Kidney epithelial cell (primary cell): Measurements from ENCODE around the gene RPAIN. TPM values are rescaled to one million over a fixed set of nuclear protein-coding genes. Genes with fewer than 3 reads are reported as not detected.
"Not testable (repeated sequence)": the region's sequence is repeated elsewhere in the genome, so short reads cannot be mapped to it uniquely, and the experiment has no call there.

ENCODE experiments used
- DNase-seq: peaks from one replicate; pipeline ENCODE4 v3.0.0-alpha.2; 2010; ENCODE audit warnings: low read depth
- H3K27me3 ChIP-seq: 2 replicates; pipeline ENCODE4 v1.6.0; 2011; ENCODE audit warnings: low read length; ENCODE audit not compliant: control insufficient read depth, insufficient read depth
- H3K36me3 ChIP-seq: 2 replicates; pipeline ENCODE4 v1.5.1; 2011; ENCODE audit warnings: low read length; ENCODE audit not compliant: control insufficient read depth, insufficient read depth
- H3K4me3 ChIP-seq: 2 replicates; pipeline ENCODE4 v1.5.1; 2011; ENCODE audit warnings: low read depth, mild to moderate bottlenecking, control low read depth, low read length
- total RNA-seq: library from RNA; depleted of rRNA; stranded (reverse); fragments of >200 nt; gene quantifications from 2 replicates; pipeline ENCODE4 v1.2.3, GENCODE V29; 2015
- TF ChIP-seq, protein P1 (sequence below): IDR thresholded peaks from 2 replicates; pipeline ENCODE4 v1.5.1; 2011; ENCODE audit warnings: mild to moderate bottlenecking, moderate library complexity, low read length, control low read depth, inconsistent platforms; ENCODE audit not compliant: insufficient read depth, poor library complexity, severe bottlenecking

Gene RPAIN
- total RNA-seq, 1 donor from 2014 or later, result 71.4 TPM

DNA sequence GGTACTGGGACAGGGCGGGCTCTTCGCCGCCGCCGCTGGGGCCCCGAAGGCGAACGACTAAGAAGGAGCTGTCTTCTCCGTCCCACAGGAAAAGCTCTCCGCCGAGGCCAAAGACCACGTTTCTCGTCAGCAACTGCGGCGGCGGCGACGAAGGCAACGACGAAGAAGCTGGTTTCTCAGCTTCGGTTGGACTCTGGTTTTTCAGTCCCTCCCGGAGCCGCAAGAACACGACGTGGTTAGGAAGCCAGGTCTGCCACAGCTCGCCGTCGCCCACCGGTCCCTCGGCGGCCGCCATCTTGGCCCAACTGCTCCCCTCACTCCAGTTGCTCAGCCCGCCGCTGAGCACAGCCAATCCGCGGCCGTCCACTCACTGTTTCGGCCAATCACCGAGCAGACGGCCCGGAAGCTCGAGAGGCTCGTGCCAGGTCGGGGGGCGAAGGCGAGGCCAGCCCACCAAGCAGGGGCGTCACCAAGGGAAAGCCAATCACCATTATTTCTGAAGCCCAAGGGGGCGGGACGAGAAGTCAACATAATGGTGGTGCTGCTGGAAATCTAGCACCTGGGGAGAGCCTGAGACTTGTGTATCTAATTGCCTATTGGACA is 525 bp upstream of the RPAIN start, which contains the start of gene NUP88:
TSS of gene NUP88 (minus strand) at position 307 of the 603 bp plus-strand sequence. CDS start at position 295, 12 bp downstream.
- DNase-seq, result peak; percentile 92
- no peaks in the 10 kb centered on the region for H3K36me3 ChIP-seq
- H3K27me3 ChIP-seq, result no peaks in the 10 kb centered on the region
- H3K4me3 ChIP-seq, result peak within 1 kb of the TSS; percentile 72
- TF ChIP-seq, protein P1, sequence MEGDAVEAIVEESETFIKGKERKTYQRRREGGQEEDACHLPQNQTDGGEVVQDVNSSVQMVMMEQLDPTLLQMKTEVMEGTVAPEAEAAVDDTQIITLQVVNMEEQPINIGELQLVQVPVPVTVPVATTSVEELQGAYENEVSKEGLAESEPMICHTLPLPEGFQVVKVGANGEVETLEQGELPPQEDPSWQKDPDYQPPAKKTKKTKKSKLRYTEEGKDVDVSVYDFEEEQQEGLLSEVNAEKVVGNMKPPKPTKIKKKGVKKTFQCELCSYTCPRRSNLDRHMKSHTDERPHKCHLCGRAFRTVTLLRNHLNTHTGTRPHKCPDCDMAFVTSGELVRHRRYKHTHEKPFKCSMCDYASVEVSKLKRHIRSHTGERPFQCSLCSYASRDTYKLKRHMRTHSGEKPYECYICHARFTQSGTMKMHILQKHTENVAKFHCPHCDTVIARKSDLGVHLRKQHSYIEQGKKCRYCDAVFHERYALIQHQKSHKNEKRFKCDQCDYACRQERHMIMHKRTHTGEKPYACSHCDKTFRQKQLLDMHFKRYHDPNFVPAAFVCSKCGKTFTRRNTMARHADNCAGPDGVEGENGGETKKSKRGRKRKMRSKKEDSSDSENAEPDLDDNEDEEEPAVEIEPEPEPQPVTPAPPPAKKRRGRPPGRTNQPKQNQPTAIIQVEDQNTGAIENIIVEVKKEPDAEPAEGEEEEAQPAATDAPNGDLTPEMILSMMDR, result no peak

GRCh38 chr17:5422505-5422904 is 2.5 kb downstream of the RPAIN start:
- TF ChIP-seq, protein P1, result no peak
- DNase-seq, result peak; percentile 53
- Histone ChIP-seq H3K27me3 (no peaks in the 10 kb centered on the region), H3K36me3 (peaks cover 2% of the 10 kb centered on the region), H3K4me3 (no peak overlapping the region)

DNA sequence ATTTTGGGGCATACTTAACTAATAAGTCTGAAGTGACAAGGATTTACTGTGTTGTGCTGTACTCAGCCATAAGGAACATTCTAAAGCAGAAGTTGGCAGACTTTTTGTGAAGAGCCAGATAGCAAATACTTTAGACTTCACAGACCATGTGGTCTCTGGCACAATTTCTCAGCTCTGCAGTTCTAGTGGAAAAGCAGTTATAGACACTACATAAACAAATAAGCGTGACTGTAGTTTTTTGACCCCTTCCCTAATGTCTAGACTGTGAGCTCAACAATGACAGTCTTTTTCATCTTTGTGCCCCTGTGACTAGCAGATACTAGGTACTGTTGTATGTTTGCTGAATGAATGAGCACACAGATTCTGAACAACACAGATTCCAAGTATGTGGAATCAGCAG is 4.9 kb downstream of the RPAIN start:
- no peak for DNase-seq
- no peak overlapping the region for H3K4me3 ChIP-seq
- TF ChIP-seq, protein P1, result no peak
- no peaks in the 10 kb centered on the region for H3K27me3 ChIP-seq
- H3K36me3 ChIP-seq, result peaks cover 4% of the 10 kb centered on the region

- H3K36me3 ChIP-seq, result peaks cover 4% of the 10 kb centered on the region
- TF ChIP-seq, protein P1, result no peak
Observed at GRCh38 chr17:5425826-5426225, 5.8 kb downstream of the RPAIN start.

GRCh38 chr17:5429191-5429887 is 9.4 kb downstream of the RPAIN start:
- Histone ChIP-seq H3K36me3 (peaks cover 9% of the 10 kb centered on the region), H3K27me3 (no peaks in the 10 kb centered on the region), H3K4me3 (no peak overlapping the region)
- TF ChIP-seq, protein P1, result no peak
- DNase-seq, result no peak

More at GRCh38 chr17:5425826-5426225, 5.8 kb downstream of the RPAIN start:
- DNase-seq, result no peak
- H3K4me3 ChIP-seq, result no peak overlapping the region
- H3K27me3 ChIP-seq, result no peaks in the 10 kb centered on the region

GRCh38 chr17:5430413-5430999 is 10.5 kb downstream of the RPAIN start:
- no peak for DNase-seq
- Histone ChIP-seq H3K36me3 (peaks cover 11% of the 10 kb centered on the region), H3K27me3 (no peaks in the 10 kb centered on the region), H3K4me3 (no peak overlapping the region)
- TF ChIP-seq, protein P1, result no peak

DNA sequence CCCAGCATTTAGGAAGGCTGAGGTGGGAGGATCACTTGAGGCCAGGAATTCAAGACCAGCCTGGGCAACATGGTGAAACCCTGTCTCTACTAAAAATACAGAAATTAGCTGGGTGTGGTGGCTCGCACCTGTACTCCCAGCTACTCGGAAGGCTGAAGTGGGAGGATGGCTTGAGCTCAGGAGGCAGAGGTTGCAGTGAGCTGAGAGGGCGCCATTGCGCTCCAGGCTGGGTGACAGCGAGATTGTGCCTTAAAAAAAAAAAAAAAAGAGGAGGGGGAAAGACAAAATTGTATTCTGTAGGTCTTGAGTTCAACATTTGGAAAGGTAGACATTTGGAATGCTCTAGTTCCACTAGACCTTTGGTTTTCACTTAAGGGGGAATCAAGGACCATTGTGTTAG is 11.3 kb downstream of the RPAIN start:
- not testable (repeated sequence) for H3K27me3 ChIP-seq, H3K4me3 ChIP-seq, DNase-seq, H3K36me3 ChIP-seq
